Mucosa of descending colon (tissue), 3 donors: ENCODE results near the gene GLCCI1. TPM values are rescaled to one million over a fixed set of nuclear protein-coding genes. Genes with fewer than 3 reads are reported as not detected.

ENCODE experiments used
- ATAC-seq: fragments of 200-7000 bp; cut with Tn5 transposase; one replicate; pipeline ENCODE4 v1.9.1; 2020; ENCODE audit warnings: mild to moderate bottlenecking, moderate library complexity
- DNase-seq, 3 donors: peaks; one replicate each; pipeline ENCODE4 v3.0.0-alpha.2; 2020
- H3K36me3 ChIP-seq: fragments of 200-600 bp; one replicate; pipeline ENCODE4 v1.8.0; 2021; ENCODE audit warnings: low read depth, mild to moderate bottlenecking
- H3K4me1 ChIP-seq: fragments of 200-600 bp; one replicate; pipeline ENCODE4 v1.8.0; 2021; ENCODE audit warnings: low read depth, mild to moderate bottlenecking
- H3K4me3 ChIP-seq: fragments of 200-600 bp; one replicate; pipeline ENCODE4 v1.8.0; 2021; ENCODE audit warnings: mild to moderate bottlenecking
- H3K9me3 ChIP-seq: fragments of 200-600 bp; one replicate; pipeline ENCODE4 v1.8.0; 2021; ENCODE audit warnings: mild to moderate bottlenecking
- CTCF ChIP-seq: fragments of 200-600 bp; IDR thresholded peaks from one replicate; pipeline ENCODE4 v1.8.0; 2022; ENCODE audit warnings: antibody characterized with exemption, mild to moderate bottlenecking
- intact Hi-C, 2 donors: fragments of 100-400 bp; cut with DNase I in 1 of 2; cut with micrococcal nuclease in 1 of 2; formaldehyde crosslinking; loops; one replicate each; pipeline versions ENCODE4 v1.11.0 to v1.11.1; 2022; cut with DNase I, micrococcal nuclease
- total RNA-seq, 3 donors: library from RNA; stranded (reverse); fragmentation: NEBNext Ultra II Directional in 2 of 3; extraction: Animal tissue kit (Norgen Biotek cat#: 25700) in 2 of 3; gene quantifications; one replicate each; pipeline versions ENCODE4 v1.2.1 to v1.2.4, GENCODE V29; 2021 to 2023
- donor health status: DM: no; HTN: no; CAD: no; lungs with moderate emphysema.
- donor health status: DM: no; HTN: no; CAD: no.
- donor health status: DM: no; HTN: yes; CAD: no.

GLCCI1 gene
- total RNA-seq, 3 donors from 2014 or later = 9.2 to 14.0 (median 12.3) TPM

GRCh38 chr7:7966141-7966734, 2.4 kb upstream of the GLCCI1 start:
- no peaks in the 10 kb centered on the region for H3K9me3 ChIP-seq
- no peak overlapping the region for H3K4me3 ChIP-seq
- H3K4me1 ChIP-seq = no peaks in the 10 kb centered on the region
- intact Hi-C loops = no loop called here
- ATAC-seq (no peak), DNase-seq (no peak)
- H3K36me3 ChIP-seq = no peaks in the 10 kb centered on the region
- no peak for TF ChIP-seq CTCF

- ATAC-seq (no peak), DNase-seq (no peak)
- Histone ChIP-seq H3K4me1 (no peaks in the 10 kb centered on the region), H3K9me3 (no peaks in the 10 kb centered on the region), H3K4me3 (peak overlapping the region; percentile 90), H3K36me3 (no peaks in the 10 kb centered on the region)
- intact Hi-C loops = no loop called here
- TF ChIP-seq CTCF = no peak
These were observed 581 bp upstream of the GLCCI1 start for GRCh38 chr7:7967886-7968543.

GRCh38 chr7:7969306-7970236, 975 bp downstream of the GLCCI1 start:
- Histone ChIP-seq H3K9me3 (no peaks in the 10 kb centered on the region), H3K4me1 (no peaks in the 10 kb centered on the region), H3K36me3 (no peaks in the 10 kb centered on the region), H3K4me3 (peak overlapping the region; percentile 90)
- peak; percentile 7 for ATAC-seq
- intact Hi-C loops = no loop called here
- DNase-seq = peak; percentile 51 to 74 (median 69)
- TF ChIP-seq CTCF = no peak

GRCh38 chr7:7970237-7970530, 1.6 kb downstream of the GLCCI1 start:
- ATAC-seq = no peak
- TF ChIP-seq CTCF = no peak
- Histone ChIP-seq H3K4me3 (peak overlapping the region; percentile 90), H3K4me1 (no peaks in the 10 kb centered on the region), H3K36me3 (no peaks in the 10 kb centered on the region), H3K9me3 (no peaks in the 10 kb centered on the region)
- no peak for DNase-seq
- intact Hi-C loops = no loop called here

- no peak for ATAC-seq
- no peak for TF ChIP-seq CTCF
These were observed 2.1 kb downstream of the GLCCI1 start for GRCh38 chr7:7970531-7971307.

More at GRCh38 chr7:7970531-7971307, 2.1 kb downstream of the GLCCI1 start:
- Histone ChIP-seq H3K9me3 (no peaks in the 10 kb centered on the region), H3K36me3 (no peaks in the 10 kb centered on the region), H3K4me3 (peak overlapping the region; percentile 90), H3K4me1 (no peaks in the 10 kb centered on the region)
- intact Hi-C loops = no loop called here
- no peak for DNase-seq
